K562 (cell line): ENCODE results near the gene AP1G2. TPM values are rescaled to one million over a fixed set of nuclear protein-coding genes. Genes with fewer than 3 reads are reported as not detected.

Source experiments
- ATAC-seq: fragments of 200-7000 bp; cut with Tn5 transposase; 3 replicates; pipeline ENCODE4 v1.9.1; 2020; ENCODE audit warnings: moderate library complexity
- BruUV-seq: library from RNA; stranded (reverse); fragments of 400-500 nt; replicated peaks from 2 replicates; lab custom pipeline; 2021; lab: Mats Ljungman, UMichigan
- CTCF ChIA-PET: fragments of 300-600 bp; formaldehyde crosslinking; extraction: SDS; loops from one replicate; lab custom pipeline; 2021; ENCODE audit warnings: low intra/inter-chr PET ratio; lab: Yijun Ruan, JAX
- POLR2A ChIA-PET: fragments of 300-600, 350-650 bp; sonication (Branson Sonifier 250); formaldehyde crosslinking; extraction: SDS; loops from one replicate; lab custom pipeline; 2021; ENCODE audit warnings: antibody characterized with exemption, inconsistent platforms; lab: Yijun Ruan, JAX
- DNase-seq, 4 experiments: peaks; one replicate each; pipeline versions ENCODE4 v3.0.0 to v3.0.0-alpha.2; 2011 to 2018; ENCODE audit warnings: low spot score in 3 of 4, mixed read lengths in 3 of 4; ENCODE audit errors: extremely low read depth in 1 of 4
- FAIRE-seq: peaks from 2 replicates; lab custom pipeline; 2011; peaks lifted over from hg19 to GRCh38; lab: Jason Lieb, UNC
- H2AFZ ChIP-seq: 2 replicates; pipeline ENCODE4 v1.6.0; 2011; ENCODE audit warnings: low read depth, low read length, control low read depth, inconsistent platforms
- H3K27ac ChIP-seq: fragments of 200-600 bp; 3 replicates; pipeline ENCODE4 v1.8.0; 2011; ENCODE audit warnings: low read depth, mild to moderate bottlenecking, control low read depth, inconsistent platforms, low read length, moderate library complexity, mixed read lengths; ENCODE audit errors: extremely low read depth
- H3K27me3 ChIP-seq, 2 experiments: fragments of 300-600 bp in 1 of 2; 2 replicates in 1 of 2; 3 replicates in 1 of 2; pipeline versions ENCODE4 v1.6.0 to v1.8.0; 2011; ENCODE audit warnings: inconsistent platforms in 2 of 2, low read length in 2 of 2, mild to moderate bottlenecking in 1 of 2, mixed read lengths in 1 of 2, moderate library complexity in 1 of 2; ENCODE audit not compliant: control insufficient read depth in 2 of 2, insufficient read depth in 2 of 2
- H3K36me3 ChIP-seq: fragments of 300-600 bp; 3 replicates; pipeline ENCODE4 v1.8.0; 2011; ENCODE audit warnings: mild to moderate bottlenecking, low read length, inconsistent platforms; ENCODE audit not compliant: control insufficient read depth, insufficient read depth
- H3K4me1 ChIP-seq, 2 experiments: fragments of 200-600 bp in 1 of 2; replicated peaks in 1 of 2; 2 replicates in 1 of 2; 3 replicates in 1 of 2; pipeline versions ENCODE4 v1.5.1 to v1.8.0; 2011; ENCODE audit warnings: inconsistent platforms in 2 of 2, low read length in 2 of 2, mild to moderate bottlenecking in 1 of 2, mixed read lengths in 1 of 2, moderate library complexity in 1 of 2; ENCODE audit not compliant: control insufficient read depth in 2 of 2, insufficient read depth in 2 of 2
- H3K4me2 ChIP-seq: 2 replicates; pipeline ENCODE4 v1.6.1; 2011; ENCODE audit warnings: low read length, control low read depth, inconsistent platforms, mixed read lengths; ENCODE audit not compliant: insufficient read depth
- H3K4me3 ChIP-seq: fragments of 200-600 bp; sonication (generic), shearing (Covaris generic); 2 replicates; pipeline ENCODE4 v1.5.1; 2016; ENCODE audit warnings: control low read depth, inconsistent platforms
- H3K79me2 ChIP-seq: fragments of 200-600 bp; 3 replicates; pipeline ENCODE4 v1.8.0; 2011; ENCODE audit warnings: low read length, inconsistent platforms; ENCODE audit not compliant: control insufficient read depth, insufficient read depth
- H3K9ac ChIP-seq, 2 experiments: 2 replicates each; pipeline versions ENCODE4 v1.6.0 to v1.6.1; 2011; ENCODE audit warnings: low read depth in 2 of 2, low read length in 2 of 2, control low read depth in 1 of 2, inconsistent platforms in 1 of 2, mild to moderate bottlenecking in 1 of 2, mixed read lengths in 1 of 2; ENCODE audit not compliant: insufficient read depth in 1 of 2
- H3K9me1 ChIP-seq: one replicate; pipeline ENCODE4 v1.6.0; 2011; ENCODE audit warnings: inconsistent platforms, mild to moderate bottlenecking, low read length, moderate library complexity; ENCODE audit not compliant: control insufficient read depth, insufficient read depth
- H3K9me3 ChIP-seq: replicated peaks from 2 replicates; pipeline ENCODE4 v1.5.1; 2011; ENCODE audit warnings: low read depth, low read length, inconsistent platforms; ENCODE audit not compliant: control insufficient read depth, insufficient read depth
- H4K20me1 ChIP-seq: replicated peaks from 2 replicates; pipeline ENCODE4 v1.6.1; 2011; ENCODE audit warnings: low read length, inconsistent platforms, mixed read lengths; ENCODE audit not compliant: control insufficient read depth, insufficient read depth
- BCOR ChIP-seq: fragments of 450-650 bp; IDR thresholded peaks from 2 replicates; pipeline ENCODE4 v1.6.1; 2016
- DDX20 ChIP-seq: fragments of 450-650 bp; IDR thresholded peaks from 2 replicates; pipeline ENCODE4 v1.6.1; 2016; ENCODE audit warnings: missing genetic modification characterization, low read depth, mild to moderate bottlenecking, missing compliant biosample characterization, moderate library complexity
- FOXJ2 ChIP-seq: fragments of 200-800 bp; sonication (Bioruptor generic); IDR thresholded peaks from 2 replicates; pipeline ENCODE4 v1.6.1; 2016; ENCODE audit warnings: missing genetic modification characterization, missing compliant biosample characterization
- KAT8 ChIP-seq: fragments of 450-650 bp; IDR thresholded peaks from 2 replicates; pipeline ENCODE4 v1.6.1; 2016; ENCODE audit warnings: low read depth, mild to moderate bottlenecking
- KDM1A ChIP-seq, 2 experiments: fragments of 450-650 bp; IDR thresholded peaks; 2 replicates each; pipeline ENCODE4 v1.6.1; 2016; ENCODE audit warnings: mild to moderate bottlenecking in 2 of 2
- NEUROD1 ChIP-seq: fragments of 150-350 bp; IDR thresholded peaks from 2 replicates; pipeline ENCODE4 v1.6.1; 2014; ENCODE audit warnings: borderline replicate concordance, low read length, low read depth; ENCODE audit not compliant: partially characterized antibody
- POLR2B ChIP-seq: fragments of 450-650 bp; IDR thresholded peaks from 2 replicates; pipeline ENCODE4 v1.6.1; 2018; ENCODE audit warnings: low read depth; ENCODE audit not compliant: partially characterized antibody
- RBM25 ChIP-seq: fragments of 200-400 bp; formaldehyde crosslinking; IDR thresholded peaks from 2 replicates; pipeline ENCODE4 v1.6.1; 2018; ENCODE audit warnings: low read length, low read depth, moderate library complexity; ENCODE audit not compliant: severe bottlenecking
- SLC30A9 ChIP-seq: fragments of 250-450 bp; sonication (Bioruptor Pico); IDR thresholded peaks from 2 replicates; pipeline ENCODE4 v1.8.0; 2022; ENCODE audit warnings: mild to moderate bottlenecking, moderate library complexity
- SMAD1 ChIP-seq: fragments of 150-350 bp; IDR thresholded peaks from 2 replicates; pipeline ENCODE4 v1.6.1; 2014; ENCODE audit warnings: low read length, low read depth; ENCODE audit not compliant: partially characterized antibody
- SMARCA5 ChIP-seq: fragments of 450-650 bp; IDR thresholded peaks from 2 replicates; pipeline ENCODE4 v1.6.1; 2016
- SREBF1 ChIP-seq: fragments of 150-350 bp; IDR thresholded peaks from 2 replicates; pipeline ENCODE4 v1.6.1; 2014; ENCODE audit warnings: antibody characterized with exemption, low read depth, low read length, borderline replicate concordance
- ZFP36 ChIP-seq: fragments of 150-350 bp; IDR thresholded peaks from 2 replicates; pipeline ENCODE4 v1.6.1; 2018; ENCODE audit warnings: low read length, low read depth; ENCODE audit not compliant: partially characterized antibody
- ZKSCAN1 ChIP-seq: fragments of 150-350 bp; IDR thresholded peaks from 2 replicates; pipeline ENCODE4 v1.6.1; 2016; ENCODE audit warnings: low read depth, low read length
- ZNF224 ChIP-seq: sonication (generic); formaldehyde crosslinking; IDR thresholded peaks from 2 replicates; pipeline ENCODE4 v1.8.0; 2022; ENCODE audit warnings: mild to moderate bottlenecking, missing genetic modification reagents
- ZNF311 ChIP-seq: fragments of 250-450 bp; sonication (Bioruptor Pico); IDR thresholded peaks from 2 replicates; pipeline ENCODE4 v1.4.0; 2020; ENCODE audit warnings: mild to moderate bottlenecking, moderate library complexity
- ZNF316 ChIP-seq: fragments of 450-650 bp; IDR thresholded peaks from 2 replicates; pipeline ENCODE4 v1.6.1; 2016
- WGBS: fragments of 100-300 bp; shearing (Covaris generic); methylation state at CpG from one replicate; pipeline ENCODE4 v1.1.6; 2016; ENCODE audit warnings: low coverage, mixed read lengths; ENCODE audit not compliant: insufficient coverage; ENCODE audit errors: missing lambda C conversion rate; 5-methylcytosine and 5-hydroxymethylcytosine counted together
- in situ Hi-C: fragments of 300-500 bp; cut with MboI; formaldehyde crosslinking; loops from 4 replicates; pipeline ENCODE4 v1.15.0; 2018; ENCODE audit warnings: inconsistent platforms, mixed read lengths
- intact Hi-C: fragments of 100-400 bp; cut with micrococcal nuclease; formaldehyde crosslinking; loops from 2 replicates; pipeline ENCODE4 v1.14.2; 2022
- polyA plus RNA-seq, 8 experiments: library from polyadenylated mRNA; depleted of rRNA in 4 of 8; stranded (reverse) in 5 of 8; unstranded in 3 of 8; fragments of >200 nt; fragmentation: Nextera tagmentation in 2 of 8; fragmentation: Illumina TruSeq in 1 of 8; extraction: Ambion mirVana in 2 of 8; extraction: Trizol in 1 of 8; gene quantifications; 2 replicates each; pipeline versions ENCODE4 v1.2.1 to v1.2.3, GENCODE V29; 2011 to 2014; ENCODE audit warnings: inconsistent platforms in 1 of 8, missing spikeins in 1 of 8
- total RNA-seq, 7 experiments: library from RNA; depleted of rRNA in 6 of 7; stranded (reverse); fragments of >200 nt in 6 of 7; fragmentation: Illumina TruSeq in 2 of 7; extraction: Trizol in 2 of 7; gene quantifications; 2 replicates each; pipeline versions ENCODE4 v1.2.1 to v1.2.3, GENCODE V29; 2011 to 2021; ENCODE audit warnings: low replicate concordance in 1 of 7

Gene AP1G2
- total and polyA plus RNA-seq, 9 of the 15 experiments (the other 6 are each of a cell fraction or from before 2014, with no cell fraction given): 19.1 to 83.5 (median 33.3) TPM

DNA sequence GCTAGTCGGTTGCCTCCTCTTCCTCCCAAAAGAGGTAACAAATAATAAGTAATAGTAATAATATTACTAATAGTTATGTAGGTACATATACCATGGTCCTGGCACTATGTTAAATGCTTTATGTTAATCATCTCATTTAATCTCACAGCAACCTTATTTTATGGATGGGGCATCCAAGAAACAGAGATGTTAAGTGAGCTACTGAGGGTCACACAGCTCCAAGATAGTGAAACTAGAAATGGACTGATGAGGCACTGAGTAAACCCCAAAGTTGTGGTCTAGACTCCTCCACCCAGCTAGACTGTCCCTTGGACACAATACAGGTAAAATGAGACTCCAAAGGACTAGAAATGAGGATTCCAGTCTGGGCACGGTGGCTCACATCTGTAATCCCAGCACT is 31.1 kb downstream of the AP1G2 start:
- ATAC-seq (no peak), DNase-seq (no peak), FAIRE-seq (no peak)
- in situ Hi-C loops: no loop called here
- H3K4me1 ChIP-seq: no peaks in the 10 kb centered on the region; a peak in 1 of 5 replicates
- intact Hi-C loops: no loop called here
- no peak overlapping the region for H3K27ac ChIP-seq
- H4K20me1 ChIP-seq: no peaks in the 10 kb centered on the region
- H3K4me3 ChIP-seq: no peak overlapping the region
- H3K27me3 ChIP-seq: peaks cover 0 to 21% of the 10 kb centered on the region in 2 experiments; a peak in 3 of 5 replicates
- H2AFZ ChIP-seq: no peak overlapping the region
- no peaks in the 10 kb centered on the region for H3K9me3 ChIP-seq
- H3K4me2 ChIP-seq: no peak overlapping the region
- H3K9me1 ChIP-seq: no peaks in the 10 kb centered on the region
- H3K36me3 ChIP-seq: no peaks in the 10 kb centered on the region
- BruUV-seq: no TSS peak
- no peaks in the 10 kb centered on the region for H3K79me2 ChIP-seq
- ChIA-PET CTCF (no interaction called here), POLR2A (interaction anchor here (1.0 to 1.8 kb wide), 2 partner anchors 19 to 40 kb away, joined by 4 read pairs; partner anchors contain the start of gene THTPA)
- no peak overlapping the region for H3K9ac ChIP-seq
- WGBS: 7% methylated on average over 1 of the region's 2 CpGs
- peak; percentile 69; the same call in 1 of the 2 replicates for TF ChIP-seq BCOR
- no peak for TF ChIP-seq POLR2B
- TF ChIP-seq SMARCA5: no peak
- TF ChIP-seq SLC30A9: no peak
- TF ChIP-seq FOXJ2 (tag): no peak
- no peak for TF ChIP-seq SREBF1
- no peak for TF ChIP-seq DDX20 (tag)
- TF ChIP-seq ZNF311: no peak
- peak; percentile 57 for TF ChIP-seq ZFP36
- TF ChIP-seq SMAD1: no peak
- TF ChIP-seq NEUROD1: no peak
- TF ChIP-seq ZKSCAN1: no peak
- TF ChIP-seq ZNF224 (CRISPR knock-in tag): no peak
- TF ChIP-seq ZNF316: no peak
- TF ChIP-seq RBM25: peak; percentile 84
- no peak for TF ChIP-seq KAT8
- 0 out of 4 replicates have a peak, but pooled peaks of 1 of the 2 experiments have one; percentile 26 for TF ChIP-seq KDM1A (IDR thresholded peaks at IDR 0.05)
